Prostate gland (tissue), 2 donors: ENCODE measurements around the gene ZMIZ1. TPM values are rescaled to one million over a fixed set of nuclear protein-coding genes. Genes with fewer than 3 reads are reported as not detected.
A peak's percentile ranks its signal among the peaks of the same experiment; 100 is the strongest.

Experiments used
- DNase-seq: peaks from one replicate; pipeline ENCODE4 v3.0.0-alpha.2; 2019; ENCODE audit warnings: low spot score
- H3K27ac ChIP-seq, 2 donors: fragments of 200-600 bp; sonication (generic); 2 replicates each; pipeline ENCODE4 v1.5.1; 2017 to 2019
- H3K27me3 ChIP-seq: fragments of 200-600 bp; sonication (generic); replicated peaks from 2 replicates; pipeline ENCODE4 v1.5.1; 2019; ENCODE audit not compliant: insufficient read depth
- H3K36me3 ChIP-seq, 2 donors: fragments of 200-600 bp; sonication (generic); 1 replicate in 1 of 2; 2 replicates in 1 of 2; pipeline versions ENCODE4 v1.5.1 to v1.8.1; 2017 to 2019
- H3K4me1 ChIP-seq: fragments of 200-600 bp; sonication (generic); replicated peaks from 2 replicates; pipeline ENCODE4 v1.5.1; 2019
- H3K4me3 ChIP-seq, 2 donors: fragments of 200-600 bp; sonication (generic); 2 replicates each; pipeline ENCODE4 v1.5.1; 2017 to 2019
- H3K9me3 ChIP-seq: fragments of 200-600 bp; sonication (generic); 2 replicates; pipeline ENCODE4 v1.5.1; 2017
- POLR2A ChIP-seq: fragments of 450-650 bp; IDR thresholded peaks from one replicate; pipeline ENCODE4 v1.6.1; 2016; ENCODE audit warnings: antibody characterized with exemption, mild to moderate bottlenecking
- POLR2AphosphoS5 ChIP-seq: sonication (generic); formaldehyde crosslinking; IDR thresholded peaks from one replicate; pipeline ENCODE4 v1.6.1; 2017; ENCODE audit warnings: antibody characterized with exemption
- WGBS: methylation state at CpG from one replicate; pipeline ENCODE4 v1.1.5; 2018; 5-methylcytosine and 5-hydroxymethylcytosine counted together
- intact Hi-C: fragments of 100-400 bp; cut with DNase I; formaldehyde crosslinking; loops from one replicate; pipeline ENCODE4 v1.14.2; 2022
- total RNA-seq, 2 donors: library from RNA; depleted of rRNA; stranded (reverse); fragments of >200 nt; gene quantifications; one replicate each; pipeline ENCODE4 v1.1.0, GENCODE V29; 2016
- TF ChIP-seq, protein P1 (sequence below), 4 experiments: fragments of 200-600 bp in 2 of 4; fragments of 450-650 bp in 2 of 4; sonication (generic) in 2 of 4; IDR thresholded peaks; 1 replicate in 3 of 4; 2 replicates in 1 of 4; pipeline ENCODE4 v1.5.1; 2016 to 2019; ENCODE audit warnings: antibody characterized with exemption in 4 of 4, mild to moderate bottlenecking in 2 of 4, moderate library complexity in 2 of 4

Gene ZMIZ1
- total RNA-seq, 2 donors from 2014 or later = 69.6 to 78.5 TPM

DNA sequence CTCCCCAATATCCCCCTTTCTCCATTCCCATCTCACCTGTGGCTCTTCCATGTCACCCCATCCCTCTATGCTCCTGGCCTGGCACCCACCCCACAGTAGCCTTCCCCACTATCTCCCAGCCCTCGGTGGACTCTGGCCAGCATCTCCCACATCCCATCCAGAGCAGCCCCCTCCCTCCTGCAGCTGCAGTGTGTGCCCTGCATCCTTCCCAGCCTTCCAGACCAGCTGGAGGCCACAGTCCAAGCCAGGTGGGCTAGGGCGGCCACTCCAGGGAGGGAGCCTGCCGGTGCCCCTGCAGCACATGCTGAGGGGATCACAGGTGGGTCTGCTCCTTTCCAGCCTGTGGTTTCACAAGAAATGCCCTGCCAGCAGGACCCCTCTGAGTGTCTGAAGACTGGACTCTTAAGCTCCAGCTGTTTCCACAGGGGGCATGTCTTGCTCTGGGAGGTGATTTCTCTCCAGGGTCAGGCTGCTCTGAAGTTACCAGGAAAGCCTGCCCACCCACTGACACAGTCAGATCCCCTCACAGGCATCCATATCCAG is 187.6 kb downstream of the ZMIZ1 start:
- WGBS = 86% methylated on average over 3 of the region's 3 CpGs
- peaks cover 3% of the 10 kb centered on the region for H3K4me1 ChIP-seq
- H3K4me3 ChIP-seq = no peak overlapping the region
- no peak overlapping the region for H3K27ac ChIP-seq
- H3K9me3 ChIP-seq = no peaks in the 10 kb centered on the region
- intact Hi-C loops = no loop called here
- no peaks in the 10 kb centered on the region for H3K36me3 ChIP-seq
- no peaks in the 10 kb centered on the region for H3K27me3 ChIP-seq
- DNase-seq = no peak
- TF ChIP-seq, protein P1, sequence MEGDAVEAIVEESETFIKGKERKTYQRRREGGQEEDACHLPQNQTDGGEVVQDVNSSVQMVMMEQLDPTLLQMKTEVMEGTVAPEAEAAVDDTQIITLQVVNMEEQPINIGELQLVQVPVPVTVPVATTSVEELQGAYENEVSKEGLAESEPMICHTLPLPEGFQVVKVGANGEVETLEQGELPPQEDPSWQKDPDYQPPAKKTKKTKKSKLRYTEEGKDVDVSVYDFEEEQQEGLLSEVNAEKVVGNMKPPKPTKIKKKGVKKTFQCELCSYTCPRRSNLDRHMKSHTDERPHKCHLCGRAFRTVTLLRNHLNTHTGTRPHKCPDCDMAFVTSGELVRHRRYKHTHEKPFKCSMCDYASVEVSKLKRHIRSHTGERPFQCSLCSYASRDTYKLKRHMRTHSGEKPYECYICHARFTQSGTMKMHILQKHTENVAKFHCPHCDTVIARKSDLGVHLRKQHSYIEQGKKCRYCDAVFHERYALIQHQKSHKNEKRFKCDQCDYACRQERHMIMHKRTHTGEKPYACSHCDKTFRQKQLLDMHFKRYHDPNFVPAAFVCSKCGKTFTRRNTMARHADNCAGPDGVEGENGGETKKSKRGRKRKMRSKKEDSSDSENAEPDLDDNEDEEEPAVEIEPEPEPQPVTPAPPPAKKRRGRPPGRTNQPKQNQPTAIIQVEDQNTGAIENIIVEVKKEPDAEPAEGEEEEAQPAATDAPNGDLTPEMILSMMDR (IDR thresholded peaks at IDR 0.05) = no peak
- no peak for TF ChIP-seq POLR2AphosphoS5
- TF ChIP-seq POLR2A = no peak

DNA sequence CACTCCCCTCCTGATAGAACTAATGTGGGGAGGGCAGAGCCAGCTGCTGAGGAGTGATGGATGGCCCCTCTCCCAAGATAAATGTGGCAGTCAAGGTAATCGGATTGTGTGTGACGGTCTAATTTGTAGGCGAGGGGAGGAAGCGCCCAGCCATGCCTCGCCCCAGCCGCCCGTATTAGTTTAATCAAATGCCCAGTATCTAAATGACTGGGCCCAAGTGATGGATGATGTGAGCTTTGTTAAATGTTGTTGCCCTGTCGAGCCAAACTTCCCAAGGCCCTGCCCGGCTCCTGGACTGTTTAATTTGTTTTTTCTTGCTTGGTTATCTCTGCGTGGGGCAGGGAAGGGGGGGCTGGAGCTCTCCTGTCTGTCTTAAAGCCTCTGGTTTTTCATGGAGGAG is 190.1 kb downstream of the ZMIZ1 start:
- Histone ChIP-seq H3K27me3 (no peaks in the 10 kb centered on the region), H3K4me1 (peaks cover 3% of the 10 kb centered on the region), H3K4me3 (no peak overlapping the region), H3K27ac (no peak overlapping the region), H3K36me3 (no peaks in the 10 kb centered on the region), H3K9me3 (no peaks in the 10 kb centered on the region)
- 77% methylated on average over 10 of the region's 10 CpGs for WGBS
- intact Hi-C loops = no loop called here
- DNase-seq = no peak
- TF ChIP-seq POLR2A = no peak
- TF ChIP-seq, protein P1 (IDR thresholded peaks at IDR 0.05) = no peak
- TF ChIP-seq POLR2AphosphoS5 = no peak

DNA sequence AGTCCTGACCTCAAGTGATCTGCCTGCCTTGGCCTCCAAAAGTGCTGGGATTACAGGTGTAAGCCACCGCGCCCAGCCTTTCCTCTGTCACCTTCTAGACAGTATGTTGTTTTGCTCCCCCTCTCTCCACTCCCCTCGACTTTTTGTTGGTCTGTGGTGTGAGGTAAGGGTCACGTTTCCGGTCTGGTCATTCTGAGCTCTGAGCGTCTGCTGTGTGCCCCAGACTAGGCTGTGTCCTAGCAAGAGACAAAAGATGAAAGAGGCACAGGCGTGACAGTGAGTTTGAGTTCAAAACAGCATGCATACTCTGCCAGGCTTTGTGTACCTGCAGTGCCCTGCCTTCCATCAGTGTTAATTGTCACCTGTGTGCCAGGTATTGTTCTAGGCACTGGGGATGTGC is 191.1 kb downstream of the ZMIZ1 start:
- Histone ChIP-seq H3K27ac (no peak overlapping the region), H3K4me3 (no peak overlapping the region), H3K27me3 (no peaks in the 10 kb centered on the region), H3K4me1 (peaks cover 10% of the 10 kb centered on the region), H3K36me3 (no peaks in the 10 kb centered on the region), H3K9me3 (no peaks in the 10 kb centered on the region)
- no peak for TF ChIP-seq POLR2A
- no peak for TF ChIP-seq POLR2AphosphoS5
- TF ChIP-seq, protein P1 (IDR thresholded peaks at IDR 0.05) = no peak
- intact Hi-C loops = no loop called here
- 73% methylated on average over 7 of the region's 7 CpGs for WGBS
- DNase-seq = no peak

DNA sequence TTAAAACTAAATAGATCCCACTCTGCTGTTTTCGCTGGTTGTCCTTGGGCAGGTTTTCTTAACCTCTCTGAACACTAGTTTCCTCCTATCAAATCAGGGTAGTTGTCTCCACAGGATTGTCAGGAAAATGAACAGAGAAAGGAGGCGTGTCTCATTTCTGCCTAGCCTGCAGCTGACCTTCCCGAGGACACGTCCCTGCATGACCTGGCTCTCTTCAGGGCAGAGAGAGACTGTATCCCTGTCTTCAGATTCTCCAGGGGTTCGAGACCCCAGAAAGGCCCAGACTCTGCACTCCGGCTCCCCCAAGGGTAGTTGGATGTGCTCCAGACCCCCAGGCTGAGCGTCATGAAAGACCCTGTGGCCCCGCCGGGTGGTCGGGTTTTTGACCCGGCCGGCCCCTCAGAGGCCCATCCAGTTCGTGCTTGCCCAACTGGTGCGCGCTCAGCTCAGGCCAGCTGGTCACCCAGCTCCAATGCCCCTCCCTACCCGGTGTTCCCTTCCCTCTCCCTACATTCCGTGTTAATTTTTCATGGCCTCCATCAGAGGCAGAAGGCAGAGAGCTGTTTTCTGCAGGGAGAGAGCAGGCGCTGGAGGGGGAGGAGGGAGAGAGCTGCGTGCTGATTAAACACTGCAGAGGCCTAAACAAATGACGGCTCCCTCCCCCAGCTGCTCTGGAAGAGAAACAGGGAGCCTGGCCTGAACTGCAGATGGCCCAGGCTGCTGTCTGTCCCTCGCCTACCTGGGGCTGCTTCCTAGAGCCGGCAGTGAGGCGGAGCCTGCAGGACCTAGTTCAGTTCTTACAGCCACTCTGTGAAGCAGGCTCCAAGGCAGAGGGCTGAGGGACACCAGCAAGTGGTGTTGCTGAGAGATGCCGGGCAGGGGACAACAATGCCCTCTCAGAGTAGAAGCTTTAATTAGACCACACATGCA is 192.3 kb downstream of the ZMIZ1 start:
- peaks cover 15% of the 10 kb centered on the region for H3K4me1 ChIP-seq
- H3K4me3 ChIP-seq = no peak overlapping the region
- intact Hi-C loops = no loop called here
- H3K27me3 ChIP-seq = no peaks in the 10 kb centered on the region
- no peaks in the 10 kb centered on the region for H3K36me3 ChIP-seq
- DNase-seq = peak; percentile 39
- WGBS = 35% methylated on average over 24 of the region's 24 CpGs
- TF ChIP-seq POLR2A (no peak), POLR2AphosphoS5 (peak; percentile 38)
- H3K27ac ChIP-seq = peak overlapping the region; percentile 45 to 68
- H3K9me3 ChIP-seq = no peaks in the 10 kb centered on the region

DNA sequence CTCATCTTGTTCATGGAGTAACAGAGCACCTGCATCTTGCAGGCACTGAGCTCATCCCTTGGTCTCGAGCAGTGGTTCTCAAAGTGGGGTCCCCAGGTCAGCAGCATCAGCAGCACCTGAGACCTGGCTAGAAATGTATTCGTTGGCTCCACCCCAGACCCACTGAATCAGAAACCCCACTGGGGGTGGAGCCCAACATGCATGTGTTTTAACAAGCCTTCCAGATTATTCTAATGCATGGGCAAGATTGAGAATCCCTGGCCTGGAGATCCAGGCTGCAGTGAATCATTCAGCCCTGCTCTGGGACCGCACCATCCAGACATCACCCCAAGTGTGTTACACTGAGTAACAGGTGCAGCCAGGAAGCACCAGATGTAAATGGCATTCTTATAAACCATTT is 193.4 kb downstream of the ZMIZ1 start:
- H3K4me1 ChIP-seq = peaks cover 15% of the 10 kb centered on the region
- peak overlapping the region in 1 of 2 donors; percentile 45 for H3K27ac ChIP-seq
- H3K27me3 ChIP-seq = no peaks in the 10 kb centered on the region
- H3K36me3 ChIP-seq = no peaks in the 10 kb centered on the region
- no peak for DNase-seq
- intact Hi-C loops = no loop called here
- no peak overlapping the region for H3K4me3 ChIP-seq
- 83% methylated on average over 3 of the region's 3 CpGs for WGBS
- no peaks in the 10 kb centered on the region for H3K9me3 ChIP-seq
- TF ChIP-seq POLR2A = no peak
- TF ChIP-seq POLR2AphosphoS5 = no peak
- TF ChIP-seq, protein P1 (IDR thresholded peaks at IDR 0.05) = no peak
